Measurements from ENCODE around the gene MARS1.

The MARS1 gene

DNA sequence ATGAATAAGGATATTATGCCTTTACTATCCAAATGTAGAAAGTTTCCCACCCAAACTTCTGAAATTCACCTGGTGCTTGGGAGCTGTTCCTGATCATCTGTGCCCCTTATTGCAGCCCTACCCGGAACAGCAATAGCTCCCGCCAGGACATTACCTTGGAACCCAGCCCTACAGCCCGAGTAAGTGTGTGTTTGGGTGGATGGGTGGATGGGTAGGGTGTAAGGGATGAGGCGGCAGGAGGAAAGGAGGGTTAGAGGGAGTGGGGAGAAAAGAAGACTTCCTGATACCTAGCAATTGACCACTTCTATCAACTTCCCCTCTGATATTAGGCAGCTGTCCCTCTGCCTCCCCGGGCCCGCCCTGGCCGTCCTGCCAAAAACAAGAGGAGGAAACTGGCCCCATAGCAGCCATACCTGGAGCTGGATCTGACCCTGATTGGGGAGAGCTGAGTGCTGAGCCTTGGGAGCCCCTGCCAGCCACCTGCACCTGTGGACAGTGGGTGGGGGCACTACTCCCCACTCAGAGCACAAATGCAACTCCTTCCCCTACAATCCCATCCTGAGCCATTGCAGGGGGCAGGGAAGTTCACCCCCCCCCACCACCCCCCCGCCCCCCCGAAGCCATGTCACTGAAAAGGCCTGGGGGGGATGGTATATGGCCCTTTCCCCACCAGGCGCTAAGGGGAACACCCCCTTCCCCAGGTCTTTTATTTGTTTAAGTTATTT is 41.1 kb downstream of the MARS1 start:
- no peak for DNase-seq (ENCODE audit: low read depth, low spot score)

DNA sequence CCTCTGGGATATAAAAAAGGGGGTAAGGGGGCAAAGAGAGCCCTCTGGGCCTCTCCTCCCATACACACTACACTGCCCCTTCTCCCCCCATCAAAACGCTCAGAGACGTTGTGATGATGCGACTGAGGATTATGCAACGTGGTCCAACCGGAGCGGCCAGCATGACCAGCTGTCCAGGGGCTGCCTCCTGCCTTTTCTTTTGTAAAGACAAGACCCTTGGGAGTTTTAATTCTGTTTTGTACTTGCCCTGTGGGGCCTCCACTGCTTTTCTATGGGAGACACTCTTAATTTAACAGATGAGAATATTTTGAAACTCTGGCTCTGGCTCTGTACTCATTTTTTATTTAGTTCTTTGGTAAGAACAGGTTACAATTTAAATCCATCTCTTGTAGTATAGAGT is 42.0 kb downstream of the MARS1 start:
- no peak for DNase-seq (ENCODE audit: low read depth, low spot score)

DNA sequence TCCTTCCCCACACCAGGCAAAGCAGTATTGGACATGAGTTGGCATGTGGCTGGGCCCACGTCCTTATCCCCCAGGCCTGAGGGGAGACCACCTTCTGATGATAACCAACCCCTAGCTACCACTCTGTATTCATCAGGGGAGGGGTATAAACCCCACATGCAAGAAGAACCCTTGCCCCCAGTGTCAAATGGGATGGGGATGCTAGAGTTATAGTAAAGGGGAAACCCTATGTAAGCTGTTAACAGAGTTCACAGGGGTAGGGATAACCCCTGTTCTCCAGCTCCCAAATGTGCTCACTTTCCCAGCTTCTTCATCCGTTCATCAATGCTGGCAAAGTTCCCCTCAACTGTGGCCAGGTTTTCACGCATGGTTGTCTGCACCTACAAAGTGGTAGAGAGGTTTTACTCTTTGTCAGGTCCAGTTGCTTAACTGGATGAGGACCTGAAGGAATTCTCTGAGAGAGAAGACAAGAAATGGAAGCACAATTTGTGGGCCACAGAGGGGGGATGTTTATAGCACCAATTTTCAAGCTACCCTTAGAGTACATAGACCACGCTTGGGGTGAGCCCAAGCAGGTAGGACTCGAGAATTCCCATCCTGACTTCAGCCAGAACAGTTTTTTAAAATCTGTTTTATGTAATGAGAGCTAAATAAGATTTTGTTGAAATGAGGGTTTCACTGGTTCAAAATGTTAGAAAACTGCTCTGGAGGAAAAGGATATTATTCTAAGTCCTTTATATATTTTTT is 42.7 kb downstream of the MARS1 start:
- DNase-seq (ENCODE audit: low read depth, low spot score) = no peak

DNA sequence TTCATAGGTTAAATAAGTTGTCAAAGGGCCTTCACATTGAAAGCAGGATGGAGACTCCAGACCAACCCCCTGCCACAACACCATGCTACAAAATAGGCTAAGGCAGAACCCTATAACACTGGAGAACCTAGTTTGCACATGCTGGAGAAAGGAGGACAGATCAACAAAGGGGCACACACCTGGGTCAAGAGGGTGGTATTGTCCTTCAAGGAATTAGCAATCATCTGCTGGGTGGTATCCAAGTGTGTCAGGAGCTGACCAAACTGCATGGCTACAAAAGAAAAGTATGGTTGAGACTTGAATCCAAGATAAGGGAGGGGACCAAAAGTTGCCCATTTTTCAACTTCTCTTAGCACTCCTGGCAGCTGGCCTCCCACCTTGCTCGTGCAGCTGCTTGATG is 44.0 kb downstream of the MARS1 start:
- DNase-seq (ENCODE audit: low read depth, low spot score) = no peak

DNA sequence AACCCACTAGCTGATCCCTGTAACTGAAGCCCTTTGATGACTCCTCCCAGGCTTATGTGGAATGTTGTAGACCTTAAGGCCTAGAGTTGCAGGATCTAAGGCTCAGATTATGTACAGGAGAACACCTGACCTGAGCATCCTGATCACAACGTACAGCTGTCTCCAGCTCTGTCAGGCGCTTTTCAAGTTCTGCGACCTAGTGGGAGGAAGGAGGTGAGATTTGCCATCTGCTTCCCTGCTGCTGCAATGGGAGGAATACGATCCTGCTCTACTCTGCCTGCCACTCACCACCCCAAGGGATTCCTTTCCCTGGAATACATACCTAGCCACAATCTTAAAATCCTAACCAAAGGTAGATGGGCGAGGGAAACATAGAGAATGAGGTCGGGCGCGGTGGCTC is 45.2 kb downstream of the MARS1 start:
- DNase-seq (ENCODE audit: low read depth, low spot score) = no peak

DNA sequence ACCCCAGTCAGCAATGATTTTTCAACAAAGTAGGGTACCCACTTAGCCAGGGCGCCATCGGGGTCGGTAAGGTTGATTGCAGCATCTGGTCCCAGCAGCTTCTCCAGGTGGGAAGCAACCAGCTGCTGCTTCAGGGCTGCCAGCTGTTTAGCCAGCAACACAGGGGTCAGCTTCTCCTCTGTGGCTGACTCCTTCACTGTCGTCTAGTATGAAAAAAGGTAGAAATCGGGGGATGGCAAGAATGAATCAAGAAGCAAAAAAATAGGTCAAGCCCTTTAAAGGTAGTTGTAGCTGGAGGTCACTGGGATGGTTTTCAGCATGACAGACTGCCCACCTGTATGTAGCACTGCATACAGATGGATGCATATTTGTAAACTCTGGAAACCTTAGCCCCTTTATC is 46.4 kb downstream of the MARS1 start:
- DNase-seq (ENCODE audit: low read depth, low spot score) = no peak

DNA sequence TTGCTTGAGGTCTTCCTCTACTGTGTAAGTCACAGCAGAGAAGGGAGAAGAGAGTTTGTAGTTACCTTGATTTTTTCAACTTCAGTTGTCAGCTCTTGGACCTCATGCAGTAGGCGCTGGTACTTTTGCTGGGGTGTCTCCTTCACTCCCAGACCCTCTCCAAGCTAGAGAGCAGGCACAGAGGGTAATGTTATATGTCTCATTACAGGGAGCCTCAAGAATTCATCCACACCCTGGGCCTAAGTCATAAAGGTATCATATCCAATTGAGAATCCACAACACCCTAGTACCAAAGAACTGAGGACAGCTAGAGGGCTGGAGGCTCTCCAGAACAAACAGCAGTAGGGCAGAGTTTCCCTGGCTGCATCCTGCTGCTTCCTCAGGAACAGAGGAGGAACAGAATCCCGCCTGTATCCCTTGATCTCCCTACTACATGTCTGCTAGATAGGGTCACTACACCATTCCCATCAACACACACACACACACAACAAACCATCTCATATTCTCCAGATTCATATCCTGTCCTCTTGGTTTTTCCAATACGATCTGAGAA is 47.2 kb downstream of the MARS1 start:
- DNase-seq (ENCODE audit: low read depth, low spot score) = no peak

DNA sequence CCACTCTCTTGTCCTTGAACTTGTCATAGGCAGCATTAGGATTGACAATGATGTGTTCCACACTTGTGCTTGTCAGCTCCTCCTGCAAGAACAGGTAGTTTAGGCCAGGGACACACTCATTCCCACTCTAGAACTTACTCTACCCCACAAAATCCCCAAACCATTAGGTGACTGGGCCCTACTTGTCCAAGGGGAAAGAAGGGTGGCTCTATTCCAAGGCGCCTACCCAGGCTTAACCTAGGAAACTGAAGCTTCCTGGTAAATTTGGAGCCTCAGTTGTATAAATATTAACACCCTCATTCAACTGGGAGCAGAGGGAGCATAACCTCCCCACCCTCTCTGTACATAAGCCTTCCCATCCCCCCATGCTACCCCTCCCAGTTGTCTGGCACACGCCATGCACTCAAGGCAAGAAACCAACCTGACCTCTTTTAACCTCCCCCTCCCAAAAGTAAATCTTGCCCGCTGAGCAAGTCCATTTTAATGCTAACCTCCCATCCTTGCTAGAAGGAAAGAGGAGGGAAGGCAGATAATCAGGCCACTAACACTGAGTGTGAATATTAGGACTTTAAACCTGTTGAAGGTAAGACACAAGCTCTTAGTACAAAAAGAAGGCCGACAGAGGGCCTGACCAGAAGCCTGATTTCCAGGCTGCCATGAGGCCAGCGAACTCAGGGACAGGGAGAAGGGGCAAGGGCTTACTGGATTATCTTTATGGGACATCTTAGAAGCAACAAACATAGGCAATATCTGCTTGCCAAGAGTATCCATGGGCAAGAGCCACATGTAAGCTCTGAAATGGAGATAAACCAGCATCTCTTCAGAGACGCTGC is 48.1 kb downstream of the MARS1 start:
- no peak for DNase-seq (ENCODE audit: low read depth, low spot score)

DNA sequence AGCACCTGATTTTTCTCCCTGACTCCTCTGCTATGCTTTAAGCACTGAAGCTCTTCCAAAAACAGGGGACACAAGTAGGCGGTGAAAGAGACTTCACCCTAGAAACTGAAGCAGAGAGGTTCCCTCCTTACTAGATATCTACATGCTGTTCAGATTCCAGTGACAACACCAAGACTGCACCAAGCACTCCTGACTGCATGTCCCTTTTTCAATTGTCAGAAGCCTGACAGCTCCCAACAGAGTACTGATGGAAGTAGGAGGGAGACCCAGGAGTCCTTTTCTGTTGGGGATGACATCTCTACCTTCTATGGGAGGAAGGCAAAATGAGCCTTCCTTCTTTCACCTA is 48.7 kb downstream of the MARS1 start:
- DNase-seq (ENCODE audit: low read depth, low spot score) = no peak

DNA sequence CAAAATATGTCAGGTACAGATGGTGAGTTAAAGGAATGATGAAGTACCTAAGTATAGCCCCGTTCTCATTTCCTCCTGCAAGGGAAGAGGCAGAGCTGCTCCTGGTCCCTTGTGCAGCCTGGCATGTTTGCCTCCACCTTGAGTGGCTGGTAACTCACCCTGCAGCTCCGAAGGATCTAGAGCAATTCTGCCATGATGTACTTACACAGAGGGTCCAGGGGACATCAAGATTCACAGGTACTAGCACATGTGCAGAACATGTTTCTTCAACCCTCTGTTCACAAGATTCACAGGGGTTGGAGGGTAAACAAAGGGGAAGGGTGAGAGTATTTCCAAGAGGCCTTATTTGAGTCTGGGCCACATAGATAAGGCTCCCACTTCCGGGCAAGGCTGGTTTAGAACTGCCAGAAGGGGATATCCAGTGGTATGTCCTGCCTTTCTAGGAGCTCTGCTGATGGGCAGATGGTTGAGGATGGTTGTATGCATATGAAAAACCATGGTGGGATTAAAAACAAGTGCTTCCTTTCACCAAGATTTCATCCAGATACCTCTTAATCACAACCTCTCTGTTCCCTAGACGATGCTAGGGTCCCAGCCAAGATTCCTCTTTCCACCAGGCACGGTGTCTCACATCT is 51.4 kb downstream of the MARS1 start:
- no peak for DNase-seq (ENCODE audit: low read depth, low spot score)

DNA sequence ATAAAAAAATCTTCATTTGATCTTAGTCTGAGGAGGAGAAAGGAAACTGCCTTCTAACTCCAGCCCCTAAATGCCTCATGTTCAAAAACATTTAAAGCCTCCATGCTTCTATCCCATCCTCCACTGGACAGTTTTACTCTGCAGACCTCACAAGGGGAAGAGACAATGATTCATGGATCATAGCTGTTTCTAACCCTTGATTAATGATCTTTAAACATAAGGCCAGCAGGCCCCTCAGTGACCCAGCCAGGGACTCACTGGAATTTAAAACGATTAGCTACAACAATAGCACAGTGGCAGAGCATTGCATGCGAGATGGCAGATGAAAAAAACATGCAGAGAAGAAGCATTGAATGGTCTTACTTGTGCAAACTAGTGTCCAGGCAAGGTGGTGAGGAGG is 53.1 kb downstream of the MARS1 start:
- no peak for DNase-seq (ENCODE audit: low read depth, low spot score)

DNA sequence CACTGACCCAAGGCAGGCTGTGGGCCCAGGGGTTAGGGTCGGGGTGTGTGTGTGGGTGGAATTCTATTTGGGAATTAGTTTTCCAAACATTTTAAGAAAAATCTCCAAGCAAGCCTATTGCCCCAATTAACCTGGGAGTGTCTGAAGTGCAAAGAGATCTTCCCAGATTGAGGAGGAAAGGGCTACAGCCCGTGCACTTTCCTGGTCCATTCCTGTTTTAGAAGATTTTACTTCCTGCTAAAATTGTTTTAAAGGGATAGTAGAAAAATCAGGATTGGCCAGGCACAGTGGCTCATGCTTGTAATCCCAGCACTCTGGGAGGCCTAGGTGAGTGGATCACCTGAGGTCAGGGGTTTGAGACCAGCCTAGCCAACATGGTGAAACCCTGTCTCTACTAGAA is 53.8 kb downstream of the MARS1 start:
- DNase-seq (ENCODE audit: low read depth, low spot score) = no peak

DNA sequence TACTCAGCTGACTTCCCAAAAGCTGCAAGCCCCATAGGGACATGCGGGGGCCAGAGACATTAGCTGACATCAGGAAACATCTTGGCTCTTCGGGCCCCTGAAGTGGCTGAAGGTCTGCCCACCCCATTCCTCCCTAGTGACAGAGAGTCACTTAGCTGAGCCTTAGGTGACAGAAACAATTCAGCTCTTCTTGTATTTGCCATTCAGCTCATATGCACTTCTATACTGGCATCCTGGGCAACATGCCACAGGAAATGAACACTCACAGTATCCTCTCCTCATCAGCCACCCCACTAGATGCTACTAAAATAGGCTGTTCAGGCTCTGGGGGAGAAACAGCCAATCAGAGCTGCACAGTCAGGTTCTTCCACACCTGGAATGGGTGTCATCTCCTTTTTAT is 55.7 kb downstream of the MARS1 start:
- no peak for DNase-seq (ENCODE audit: low read depth, low spot score)

DNA sequence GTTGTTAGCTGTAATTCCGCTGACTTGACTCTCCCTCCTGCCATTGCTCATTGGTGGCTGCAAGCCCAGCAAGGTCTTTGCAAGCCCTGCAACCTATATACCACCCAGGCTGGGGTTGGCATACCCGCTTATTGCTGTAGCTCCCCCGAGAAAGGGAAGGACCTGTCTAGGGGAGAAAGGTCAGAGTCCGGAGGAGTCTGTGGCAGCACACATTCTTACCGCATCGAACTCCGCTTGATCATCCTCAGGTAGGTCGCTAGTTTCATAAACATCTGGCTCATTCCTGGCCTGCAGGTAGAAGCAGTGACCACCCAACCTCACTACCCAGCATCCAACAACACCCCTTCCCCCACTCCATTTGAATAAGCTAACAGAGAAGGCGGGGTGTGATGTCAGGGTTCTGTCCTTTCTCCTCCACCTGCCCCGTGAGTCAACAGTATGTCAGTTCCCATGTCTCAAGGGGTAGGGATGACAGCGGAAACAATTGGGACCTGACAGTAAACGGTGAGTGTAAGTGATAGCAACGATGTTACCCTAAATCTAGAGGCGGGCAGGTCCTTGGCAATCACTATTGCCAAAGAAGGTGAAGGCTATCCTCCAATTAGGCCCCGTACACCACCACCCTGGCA is 58.1 kb downstream of the MARS1 start:
- DNase-seq (ENCODE audit: low read depth, low spot score) = no peak

DNA sequence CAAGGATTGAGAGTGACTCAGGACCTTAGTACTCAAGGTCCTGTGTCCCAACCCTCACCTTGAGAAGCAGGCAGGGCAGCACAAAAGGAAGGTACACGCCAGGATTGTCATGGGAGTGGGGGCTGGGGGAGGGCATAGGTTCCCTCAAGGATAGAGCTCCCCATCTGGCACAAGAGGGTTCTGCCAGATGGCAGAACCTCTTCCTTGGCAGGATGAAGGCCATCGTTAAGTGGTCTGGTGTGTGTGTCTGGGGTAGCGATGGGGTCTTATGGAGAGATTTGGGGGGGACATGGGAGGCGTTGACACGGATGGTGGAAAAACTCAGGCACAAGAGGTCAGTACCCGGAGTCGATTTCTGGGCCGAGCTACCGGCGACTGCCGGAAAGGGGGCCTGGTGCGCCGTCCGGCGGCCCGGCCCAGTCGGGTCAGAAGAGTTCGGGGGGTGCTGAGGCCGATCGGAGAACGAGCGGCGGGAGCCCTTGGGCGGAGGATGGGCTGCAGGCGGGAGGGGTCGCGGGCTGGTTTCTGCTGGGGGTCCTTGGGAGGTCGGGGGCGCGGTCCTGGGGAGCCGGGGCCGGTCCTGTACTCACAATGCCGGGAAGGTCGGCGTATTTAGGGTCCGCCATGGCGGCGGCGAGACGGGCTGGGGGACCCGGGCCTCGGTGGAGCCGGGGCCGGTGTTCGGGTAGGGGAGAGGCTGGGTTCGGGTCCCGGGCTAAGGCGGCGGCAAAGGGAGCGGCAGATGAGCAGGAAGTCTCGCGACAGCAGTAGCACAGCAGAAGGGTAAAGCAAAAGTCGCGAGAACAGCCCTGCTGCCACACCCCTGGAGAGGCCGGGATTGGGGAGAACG is 58.8 kb downstream of the MARS1 start, which contains the start of gene DCTN2:
TSS of gene DCTN2 (minus strand) at position 755 of the 850 bp plus-strand sequence. CDS start at position 626, 129 bp downstream.
- DNase-seq (ENCODE audit: low read depth, low spot score) = peak; percentile 98

DNA sequence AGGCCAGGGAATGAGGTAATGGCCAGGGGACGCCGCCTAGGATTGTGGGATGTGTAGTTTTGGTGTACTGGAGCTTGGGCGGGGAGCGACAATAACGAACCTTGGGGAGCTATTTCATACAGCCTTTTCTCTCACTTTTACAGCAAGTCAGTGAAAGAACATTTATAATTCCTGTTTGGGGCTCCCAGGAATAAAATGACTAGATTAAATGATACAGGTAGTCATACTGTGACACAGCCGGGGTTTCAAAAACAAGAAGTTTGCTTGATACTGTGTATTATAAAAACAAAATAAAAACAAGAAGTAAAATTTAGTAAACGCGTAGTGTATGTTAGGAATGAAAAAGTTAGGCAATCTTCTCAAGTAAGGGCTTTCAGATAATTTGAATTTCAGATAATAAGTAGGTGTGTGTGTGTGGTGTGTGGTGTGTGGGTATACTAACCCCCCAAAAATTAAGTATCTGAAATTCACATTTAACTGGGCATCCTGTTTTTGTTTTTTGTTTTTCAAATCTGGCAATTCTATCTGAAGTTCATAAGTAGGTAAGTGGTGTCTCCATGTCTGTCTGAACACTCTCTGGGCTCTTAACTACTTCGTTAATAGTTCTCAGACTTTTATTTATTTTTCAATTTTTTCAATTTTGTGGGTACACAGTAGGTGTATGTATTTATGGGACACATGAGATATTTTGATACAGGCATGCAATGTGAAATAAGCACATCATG is 59.6 kb downstream of the MARS1 start:
- no peak for DNase-seq (ENCODE audit: low read depth, low spot score)

DNA sequence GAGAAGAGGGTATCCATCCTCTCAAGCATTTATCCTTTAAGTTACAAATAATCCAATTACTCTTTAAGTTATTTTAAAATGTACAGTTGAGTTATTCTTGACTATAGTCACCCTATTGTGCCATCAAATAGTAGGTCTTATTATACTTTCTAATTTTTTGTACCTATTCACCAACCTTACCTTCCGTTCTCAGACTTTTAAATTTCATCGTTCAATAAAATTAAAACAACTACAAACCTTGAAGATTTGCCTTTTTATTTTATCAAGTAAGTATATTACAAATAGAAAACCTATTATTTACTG is 60.1 kb downstream of the MARS1 start:
- DNase-seq (ENCODE audit: low read depth, low spot score) = no peak

DNA sequence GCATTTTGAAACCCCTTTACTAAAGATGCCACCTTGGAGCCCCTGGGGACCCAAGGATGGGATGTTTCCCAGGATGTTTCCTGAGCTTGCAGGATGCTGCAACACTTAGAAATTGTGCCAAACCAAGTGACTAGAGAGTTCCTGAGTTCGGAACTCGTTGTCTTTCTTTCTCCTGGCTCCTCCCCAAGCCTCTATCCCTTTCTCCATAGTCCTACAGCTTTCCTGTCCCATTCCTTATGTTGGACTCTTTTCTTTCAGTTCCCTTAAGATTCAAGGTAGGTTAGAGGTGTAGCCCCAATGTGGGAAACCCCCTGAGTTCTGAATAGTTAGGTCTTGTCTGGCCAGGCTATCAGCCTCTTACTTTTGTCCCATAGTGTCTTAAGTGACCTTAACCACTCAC is 60.6 kb downstream of the MARS1 start:
- DNase-seq (ENCODE audit: low read depth, low spot score) = no peak

DNA sequence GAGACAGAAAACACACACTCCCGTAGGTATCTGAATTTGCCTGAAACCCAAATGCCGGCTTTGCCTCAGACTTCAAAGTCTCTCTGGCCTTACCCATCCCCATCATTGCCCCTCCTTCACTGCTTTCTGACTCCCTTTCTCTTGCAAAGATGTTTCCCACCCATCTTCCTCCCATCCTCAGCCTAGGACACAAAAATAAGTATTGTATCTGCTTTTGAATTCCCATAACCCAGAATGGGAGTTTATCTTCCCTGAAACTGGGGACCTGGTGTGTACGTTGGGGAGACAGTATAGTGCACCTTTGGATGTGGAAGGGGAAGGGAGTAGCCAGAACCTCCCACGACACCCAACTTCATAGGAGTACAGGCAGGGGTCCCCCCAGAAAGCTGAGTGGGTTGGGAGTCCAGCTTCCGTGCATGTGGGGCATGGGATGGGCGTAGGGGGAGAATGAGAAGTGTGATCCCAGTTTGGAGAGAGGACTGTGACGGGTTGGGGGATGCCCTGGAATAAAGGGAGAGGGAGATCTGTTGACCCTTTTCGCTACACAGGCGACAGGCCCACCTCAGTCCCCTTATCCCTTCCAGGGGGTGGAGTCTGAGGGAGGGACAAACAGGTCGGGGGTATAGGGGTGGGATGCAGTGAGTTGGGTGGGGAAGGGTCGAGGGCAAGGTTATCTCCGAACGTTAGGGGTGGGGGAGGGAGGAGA is 61.5 kb downstream of the MARS1 start:
- no peak for DNase-seq (ENCODE audit: low read depth, low spot score)

Measured in astrocyte of the hippocampus (primary cell).